Stomach (tissue), 9 donors: Measurements from ENCODE around the gene OGFOD2. TPM values are rescaled to one million over a fixed set of nuclear protein-coding genes. Genes with fewer than 3 reads are reported as not detected.
"Not testable (repeated sequence)": the region's sequence is repeated elsewhere in the genome, so short reads cannot be mapped to it uniquely, and the experiment has no call there.

ENCODE experiments used
- DNase-seq, 2 donors: peaks; one replicate each; pipeline versions ENCODE4 v3.0.0 to v3.0.0-alpha.2; 2013 to 2019
- H3K27ac ChIP-seq, 5 donors: fragments of 200-600 bp in 4 of 5; sonication (generic) in 4 of 5; one replicate each; pipeline ENCODE4 v1.5.1; 2013 to 2019; ENCODE audit warnings: mild to moderate bottlenecking in 1 of 5, moderate library complexity in 1 of 5
- H3K27me3 ChIP-seq, 3 donors: fragments of 200-600 bp; sonication (generic); one replicate each; pipeline ENCODE4 v1.5.1; 2017 to 2019; ENCODE audit warnings: mixed run types in 1 of 3
- H3K36me3 ChIP-seq, 4 donors: fragments of 200-600 bp; sonication (generic); 1 replicate in 3 of 4; 2 replicates in 1 of 4; pipeline ENCODE4 v1.5.1; 2016 to 2019
- H3K4me1 ChIP-seq, 4 donors: fragments of 200-600 bp; sonication (generic); one replicate each; pipeline ENCODE4 v1.5.1; 2016 to 2019
- H3K4me3 ChIP-seq, 4 donors: fragments of 200-600 bp; sonication (generic) in 3 of 4; one replicate each; pipeline ENCODE4 v1.5.1; 2016 to 2019; ENCODE audit warnings: mild to moderate bottlenecking in 1 of 4
- H3K9me3 ChIP-seq, 4 donors: fragments of 200-600 bp; sonication (generic); one replicate each; pipeline ENCODE4 v1.5.1; 2016 to 2019
- EP300 ChIP-seq: sonication (generic); formaldehyde crosslinking; IDR thresholded peaks from one replicate; pipeline ENCODE4 v1.6.1; 2017; ENCODE audit warnings: antibody characterized with exemption
- POLR2A ChIP-seq, 4 donors: fragments of 450-650 bp; IDR thresholded peaks; one replicate each; pipeline ENCODE4 v1.6.1; 2016; ENCODE audit warnings: antibody characterized with exemption in 4 of 4, control low read depth in 2 of 4, mild to moderate bottlenecking in 1 of 4, moderate library complexity in 1 of 4
- POLR2AphosphoS5 ChIP-seq, 3 donors: sonication (generic); formaldehyde crosslinking; IDR thresholded peaks; one replicate each; pipeline ENCODE4 v1.6.1; 2016; ENCODE audit warnings: antibody characterized with exemption in 3 of 3
- WGBS, 5 donors: extraction: QIAGEN DNeasy Blood & Tissue Kit in 3 of 5; methylation state at CpG; one replicate each; pipeline versions ENCODE4 v1.1.5 to v1.1.7; 2013 to 2018; 5-methylcytosine and 5-hydroxymethylcytosine counted together
- intact Hi-C: fragments of 100-400 bp; cut with DNase I; formaldehyde crosslinking; loops from one replicate; pipeline ENCODE4 v1.15.1; 2023; ENCODE audit warnings: low total_unique reads
- polyA plus RNA-seq, 3 donors: library from polyadenylated mRNA; stranded (reverse); fragments of 200-250 nt; gene quantifications; one replicate each; pipeline ENCODE4 v1.2.3, GENCODE V29; 2013
- total RNA-seq, 5 donors: library from RNA; depleted of rRNA; stranded (reverse); fragments of >200 nt; gene quantifications; one replicate each; pipeline versions ENCODE4 v1.1.0 to v1.2.3, GENCODE V29; 2014 to 2016
- TF ChIP-seq, protein P1 (sequence below), 7 experiments: fragments of 450-650 bp in 4 of 7; fragments of 200-600 bp in 3 of 7; sonication (generic) in 3 of 7; IDR thresholded peaks; one replicate each; pipeline ENCODE4 v1.5.1; 2016 to 2019; ENCODE audit warnings: antibody characterized with exemption in 7 of 7, control low read depth in 2 of 7, mild to moderate bottlenecking in 1 of 7
- donor health status: healthy with polysubstance abuse.
- donor health status: Bipolar disorder and iron deficiency.
- donor health status: healthy.

The OGFOD2 gene
- total and polyA plus RNA-seq, 8 donors = 1.7 to 29.2 (median 13.7) TPM

DNA sequence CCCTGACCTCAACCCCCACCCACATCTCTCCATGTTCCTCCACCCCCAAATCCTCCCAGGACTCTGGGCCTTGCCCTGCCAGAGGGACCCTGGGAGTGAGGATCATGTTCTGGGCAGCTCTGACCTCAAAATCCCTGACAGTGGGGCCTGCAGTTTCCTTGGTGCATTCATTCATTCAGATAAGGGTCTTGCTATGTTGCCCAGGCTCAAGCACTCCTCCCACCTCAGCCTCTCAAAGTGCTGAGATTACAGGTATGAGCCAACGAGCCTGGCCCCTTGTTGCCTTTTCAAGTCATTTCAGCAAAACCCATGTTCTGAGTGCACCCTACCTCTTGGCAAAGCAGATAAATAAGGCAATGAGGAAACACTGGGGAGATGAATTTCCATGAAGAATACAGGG lies 35.1 kb downstream of the OGFOD2 start:
- no peak overlapping the region for H3K4me3 ChIP-seq
- H3K36me3 ChIP-seq = peaks cover 5 to 81% (median 69%) of the 10 kb centered on the region in 4 donors
- no peaks in the 10 kb centered on the region for H3K27me3 ChIP-seq
- TF ChIP-seq, protein P1, sequence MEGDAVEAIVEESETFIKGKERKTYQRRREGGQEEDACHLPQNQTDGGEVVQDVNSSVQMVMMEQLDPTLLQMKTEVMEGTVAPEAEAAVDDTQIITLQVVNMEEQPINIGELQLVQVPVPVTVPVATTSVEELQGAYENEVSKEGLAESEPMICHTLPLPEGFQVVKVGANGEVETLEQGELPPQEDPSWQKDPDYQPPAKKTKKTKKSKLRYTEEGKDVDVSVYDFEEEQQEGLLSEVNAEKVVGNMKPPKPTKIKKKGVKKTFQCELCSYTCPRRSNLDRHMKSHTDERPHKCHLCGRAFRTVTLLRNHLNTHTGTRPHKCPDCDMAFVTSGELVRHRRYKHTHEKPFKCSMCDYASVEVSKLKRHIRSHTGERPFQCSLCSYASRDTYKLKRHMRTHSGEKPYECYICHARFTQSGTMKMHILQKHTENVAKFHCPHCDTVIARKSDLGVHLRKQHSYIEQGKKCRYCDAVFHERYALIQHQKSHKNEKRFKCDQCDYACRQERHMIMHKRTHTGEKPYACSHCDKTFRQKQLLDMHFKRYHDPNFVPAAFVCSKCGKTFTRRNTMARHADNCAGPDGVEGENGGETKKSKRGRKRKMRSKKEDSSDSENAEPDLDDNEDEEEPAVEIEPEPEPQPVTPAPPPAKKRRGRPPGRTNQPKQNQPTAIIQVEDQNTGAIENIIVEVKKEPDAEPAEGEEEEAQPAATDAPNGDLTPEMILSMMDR (IDR thresholded peaks at IDR 0.05) = no peak
- TF ChIP-seq POLR2A (IDR thresholded peaks at IDR 0.05) (no peak), POLR2AphosphoS5 (IDR thresholded peaks at IDR 0.05) (no peak), EP300 (no peak)
- 83 to 92% (median 89%) methylated on average over 1 of the region's 1 CpG for whole genome bisulfite sequencing, 5 donors
- H3K27ac ChIP-seq = no peak overlapping the region
- DNase-seq = no peak
- no peaks in the 10 kb centered on the region for H3K9me3 ChIP-seq
- intact Hi-C loops = no loop called here
- H3K4me1 ChIP-seq = no peaks in the 10 kb centered on the region

GRCh38 chr12:123010681-123011080 lies 35.6 kb downstream of the OGFOD2 start:
- H3K27me3 ChIP-seq = no peaks in the 10 kb centered on the region
- no peak overlapping the region for H3K4me3 ChIP-seq
- H3K27ac ChIP-seq = no peak overlapping the region
- no peaks in the 10 kb centered on the region for H3K4me1 ChIP-seq
- peaks cover 3 to 76% (median 64%) of the 10 kb centered on the region in 4 donors for H3K36me3 ChIP-seq
- 92 to 98% (median 95%) methylated on average over 4 of the region's 4 CpGs for WGBS, 5 donors
- intact Hi-C loops = no loop called here
- DNase-seq = no peak
- TF ChIP-seq POLR2A (IDR thresholded peaks at IDR 0.05) = no peak
- no peaks in the 10 kb centered on the region for H3K9me3 ChIP-seq

GRCh38 chr12:123011701-123012100 lies 36.7 kb downstream of the OGFOD2 start:
- no peak overlapping the region for H3K27ac ChIP-seq
- intact Hi-C loops = no loop called here
- peaks cover 3 to 70% (median 61%) of the 10 kb centered on the region in 4 donors for H3K36me3 ChIP-seq
- TF ChIP-seq EP300 (no peak), POLR2AphosphoS5 (IDR thresholded peaks at IDR 0.05) (no peak), POLR2A (IDR thresholded peaks at IDR 0.05) (no peak)
- TF ChIP-seq, protein P1 (IDR thresholded peaks at IDR 0.05) = no peak
- H3K4me3 ChIP-seq = no peak overlapping the region
- whole genome bisulfite sequencing, 5 donors = 80 to 87% (median 82%) methylated on average over 6 of the region's 6 CpGs
- no peaks in the 10 kb centered on the region for H3K9me3 ChIP-seq
- DNase-seq = no peak
- no peaks in the 10 kb centered on the region for H3K4me1 ChIP-seq
- no peaks in the 10 kb centered on the region for H3K27me3 ChIP-seq

- WGBS, 5 donors = 91 to 97% (median 96%) methylated on average over 17 to 19 of the region's 19 CpGs
- DNase-seq = no peak
- no peaks in the 10 kb centered on the region for H3K4me1 ChIP-seq
- peaks cover 3 to 53% (median 44%) of the 10 kb centered on the region in 4 donors for H3K36me3 ChIP-seq
- H3K9me3 ChIP-seq = no peaks in the 10 kb centered on the region
- H3K27ac ChIP-seq = no peak overlapping the region
- no peaks in the 10 kb centered on the region for H3K27me3 ChIP-seq
- TF ChIP-seq, protein P1 (IDR thresholded peaks at IDR 0.05) = no peak
- no peak for TF ChIP-seq POLR2A (IDR thresholded peaks at IDR 0.05)
- TF ChIP-seq EP300 = no peak
- no peak for TF ChIP-seq POLR2AphosphoS5 (IDR thresholded peaks at IDR 0.05)
- intact Hi-C loops = no loop called here
- H3K4me3 ChIP-seq = no peak overlapping the region
Observed at GRCh38 chr12:123013185-123014095, 38.4 kb downstream of the OGFOD2 start.

GRCh38 chr12:123014473-123014872 lies 39.4 kb downstream of the OGFOD2 start:
- H3K9me3 ChIP-seq, intact Hi-C loops, DNase-seq, H3K27ac ChIP-seq, H3K4me3 ChIP-seq, H3K27me3 ChIP-seq, H3K4me1 ChIP-seq: not testable (repeated sequence)
- WGBS, 5 donors = 84 to 98% (median 95%) methylated on average over 4 of the region's 4 CpGs
- H3K36me3 ChIP-seq = peaks cover 1 to 43% (median 35%) of the 10 kb centered on the region in 4 donors
